Esophagus squamous epithelium (tissue), 4 donors: ENCODE data around the gene FAM3C.

Experiments used
- CTCF ChIP-seq, 6 experiments: fragments of 450-650 bp in 4 of 6; fragments of 200-600 bp in 2 of 6; sonication (generic) in 2 of 6; IDR thresholded peaks; one replicate each; pipeline ENCODE4 v1.5.1; 2016 to 2019; ENCODE audit warnings: antibody characterized with exemption in 6 of 6, mild to moderate bottlenecking in 4 of 6, moderate library complexity in 4 of 6
- POLR2A ChIP-seq, 4 donors: fragments of 450-650 bp; IDR thresholded peaks; one replicate each; pipeline ENCODE4 v1.6.1; 2017; ENCODE audit warnings: antibody characterized with exemption in 4 of 4, mild to moderate bottlenecking in 4 of 4, moderate library complexity in 3 of 4

DNA sequence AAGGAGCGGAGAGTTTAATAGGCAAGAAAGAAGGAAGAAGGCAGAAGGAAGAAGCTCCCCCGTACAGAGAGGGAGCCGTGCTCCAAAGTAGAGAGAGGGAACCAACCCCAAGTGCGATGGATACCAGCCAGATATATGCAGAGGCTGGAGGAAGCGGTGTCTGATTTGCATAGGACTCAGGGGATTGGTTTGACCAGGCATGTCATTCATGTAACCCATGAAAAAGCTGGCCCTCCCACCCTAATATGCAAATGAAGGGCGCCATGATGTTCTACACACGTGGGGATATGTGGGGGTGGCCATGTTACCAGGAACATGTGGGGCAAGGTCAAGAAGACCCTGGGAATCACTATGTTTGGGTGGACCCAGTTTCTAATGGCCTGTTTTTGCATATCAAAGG is 40.6 kb upstream of the FAM3C start:
- no peak for TF ChIP-seq CTCF (IDR thresholded peaks at IDR 0.05)
- no peak for TF ChIP-seq POLR2A (IDR thresholded peaks at IDR 0.05)
